ENCODE results near the gene HTD2. TPM values are rescaled to one million over a fixed set of nuclear protein-coding genes. Genes with fewer than 3 reads are reported as not detected.
"Not testable (repeated sequence)": the region's sequence is repeated elsewhere in the genome, so short reads cannot be mapped to it uniquely, and the experiment has no call there.

HTD2 gene
- total RNA-seq, 2 donors from 2014 or later: 12.1 to 14.7 TPM

DNA sequence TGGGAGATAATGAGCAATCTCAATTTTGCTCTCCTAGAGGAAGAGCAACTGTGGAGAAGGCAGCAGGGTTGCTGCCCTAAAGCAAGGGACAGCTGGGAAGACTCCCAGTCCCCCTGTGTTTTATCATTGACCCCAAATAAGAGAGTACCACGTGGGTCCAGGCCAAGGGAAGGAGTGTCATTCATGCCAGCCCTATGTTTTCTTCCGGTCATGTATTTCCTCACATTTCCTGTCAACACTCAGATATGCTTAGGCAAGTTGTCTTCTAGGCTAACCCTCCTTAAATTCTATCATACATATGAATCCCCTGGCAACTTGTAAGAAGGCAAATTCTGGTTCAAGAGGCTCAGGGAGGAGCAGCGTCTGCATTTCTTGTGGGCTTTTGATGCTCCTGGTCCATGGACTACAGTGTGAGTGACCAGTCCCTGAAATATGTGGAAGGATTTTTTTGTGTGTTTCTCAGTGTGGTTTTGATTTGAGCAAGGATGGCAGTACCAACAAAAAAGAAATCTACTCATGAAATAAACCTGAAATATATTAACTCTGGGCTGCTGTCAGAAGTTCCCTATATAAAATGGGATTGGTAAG is 32.2 kb upstream of the HTD2 start:
- DNase-seq (ENCODE audit: low spot score): no peak
- no peaks in the 10 kb centered on the region for H3K9me3 ChIP-seq
- H3K27ac ChIP-seq: no peak overlapping the region
- H3K36me3 ChIP-seq: peaks cover 9% of the 10 kb centered on the region
- H3K27me3 ChIP-seq: no peaks in the 10 kb centered on the region
- H3K4me1 ChIP-seq: peaks cover 0 to 7% of the 10 kb centered on the region in 2 donors
- TF ChIP-seq, protein P1, sequence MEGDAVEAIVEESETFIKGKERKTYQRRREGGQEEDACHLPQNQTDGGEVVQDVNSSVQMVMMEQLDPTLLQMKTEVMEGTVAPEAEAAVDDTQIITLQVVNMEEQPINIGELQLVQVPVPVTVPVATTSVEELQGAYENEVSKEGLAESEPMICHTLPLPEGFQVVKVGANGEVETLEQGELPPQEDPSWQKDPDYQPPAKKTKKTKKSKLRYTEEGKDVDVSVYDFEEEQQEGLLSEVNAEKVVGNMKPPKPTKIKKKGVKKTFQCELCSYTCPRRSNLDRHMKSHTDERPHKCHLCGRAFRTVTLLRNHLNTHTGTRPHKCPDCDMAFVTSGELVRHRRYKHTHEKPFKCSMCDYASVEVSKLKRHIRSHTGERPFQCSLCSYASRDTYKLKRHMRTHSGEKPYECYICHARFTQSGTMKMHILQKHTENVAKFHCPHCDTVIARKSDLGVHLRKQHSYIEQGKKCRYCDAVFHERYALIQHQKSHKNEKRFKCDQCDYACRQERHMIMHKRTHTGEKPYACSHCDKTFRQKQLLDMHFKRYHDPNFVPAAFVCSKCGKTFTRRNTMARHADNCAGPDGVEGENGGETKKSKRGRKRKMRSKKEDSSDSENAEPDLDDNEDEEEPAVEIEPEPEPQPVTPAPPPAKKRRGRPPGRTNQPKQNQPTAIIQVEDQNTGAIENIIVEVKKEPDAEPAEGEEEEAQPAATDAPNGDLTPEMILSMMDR (IDR thresholded peaks at IDR 0.05): no peak
- no peak overlapping the region for H3K4me3 ChIP-seq

DNA sequence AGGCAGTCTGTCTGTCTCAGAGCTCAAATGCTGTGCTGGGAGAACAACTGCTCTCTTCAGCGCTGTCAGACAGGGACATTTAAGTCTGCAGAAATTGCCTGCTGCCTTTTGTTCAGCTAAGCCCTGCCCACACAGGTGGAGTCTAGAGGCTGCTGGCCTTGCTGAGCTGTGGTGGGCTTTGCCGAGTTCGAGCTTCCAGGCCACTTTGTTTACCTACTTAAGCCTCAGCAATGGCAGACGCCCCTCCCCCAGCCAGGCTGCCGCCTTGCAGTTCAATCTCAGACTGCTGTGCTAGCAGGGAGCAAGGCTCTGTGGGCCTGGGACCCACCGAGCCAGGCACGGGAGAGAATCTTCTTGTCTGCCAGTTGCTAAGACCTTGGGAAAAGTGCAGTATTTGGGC is 25.3 kb upstream of the HTD2 start:
- Histone ChIP-seq H3K9me3 (no peaks in the 10 kb centered on the region), H3K4me3 (no peak overlapping the region), H3K27ac (no peak overlapping the region), H3K4me1 (no peaks in the 10 kb centered on the region), H3K27me3 (no peaks in the 10 kb centered on the region), H3K36me3 (peaks cover 8% of the 10 kb centered on the region)
- TF ChIP-seq, protein P1 (IDR thresholded peaks at IDR 0.05): no peak
- DNase-seq (ENCODE audit: low spot score): no peak

DNA sequence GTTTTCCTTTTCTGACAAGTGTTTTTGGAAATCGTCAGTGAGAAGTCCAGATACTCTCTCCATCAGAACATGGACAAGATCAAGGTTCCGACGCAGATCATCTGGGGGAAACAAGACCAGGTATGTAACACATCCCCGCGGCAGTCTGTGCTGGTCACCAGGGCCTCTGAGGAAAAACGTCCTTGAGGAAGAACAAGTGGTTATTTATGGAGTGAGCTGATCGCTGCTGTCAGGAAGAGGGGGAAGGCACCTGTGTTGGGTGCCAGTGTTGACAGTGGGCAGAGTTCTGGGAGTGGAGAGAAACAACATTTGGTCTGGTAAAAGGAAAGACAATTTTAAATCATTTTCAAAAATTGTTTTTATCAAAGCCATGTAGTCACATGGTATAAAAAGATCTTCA is 21.0 kb upstream of the HTD2 start:
- no peak for DNase-seq (ENCODE audit: low spot score)
- H3K27me3 ChIP-seq: no peaks in the 10 kb centered on the region
- H3K36me3 ChIP-seq: peaks cover 12% of the 10 kb centered on the region
- no peak overlapping the region for H3K4me3 ChIP-seq
- H3K9me3 ChIP-seq: no peaks in the 10 kb centered on the region
- TF ChIP-seq, protein P1 (IDR thresholded peaks at IDR 0.05): no peak
- peaks cover 0 to 10% of the 10 kb centered on the region in 2 donors for H3K4me1 ChIP-seq
- H3K27ac ChIP-seq: peak overlapping the region in 1 of 2 donors; percentile 23

GRCh38 chr3:58287354-58287753 is 19.0 kb upstream of the HTD2 start:
- TF ChIP-seq, protein P1 (IDR thresholded peaks at IDR 0.05): no peak
- peaks cover 8% of the 10 kb centered on the region for H3K36me3 ChIP-seq
- DNase-seq (ENCODE audit: low spot score): no peak
- H3K27me3 ChIP-seq: no peaks in the 10 kb centered on the region
- peaks cover 0 to 10% of the 10 kb centered on the region in 2 donors for H3K4me1 ChIP-seq
- no peak overlapping the region for H3K4me3 ChIP-seq
- H3K9me3 ChIP-seq: no peaks in the 10 kb centered on the region
- H3K27ac ChIP-seq: no peak overlapping the region

- no peak for DNase-seq (ENCODE audit: low spot score)
- no peak overlapping the region for H3K27ac ChIP-seq
- TF ChIP-seq, protein P1 (IDR thresholded peaks at IDR 0.05): no peak
- H3K9me3 ChIP-seq: no peaks in the 10 kb centered on the region
- H3K36me3 ChIP-seq: peaks cover 5% of the 10 kb centered on the region
- H3K4me1 ChIP-seq: peaks cover 0 to 10% of the 10 kb centered on the region in 2 donors
- H3K27me3 ChIP-seq: no peaks in the 10 kb centered on the region
- H3K4me3 ChIP-seq: no peak overlapping the region
These were observed 18.1 kb upstream of the HTD2 start for GRCh38 chr3:58288011-58288728.

- H3K9me3 ChIP-seq; H3K36me3 ChIP-seq; H3K27me3 ChIP-seq; H3K4me3 ChIP-seq; H3K4me1 ChIP-seq; H3K27ac ChIP-seq; DNase-seq (ENCODE audit: low spot score): not testable (repeated sequence)
These were observed 17.2 kb upstream of the HTD2 start for GRCh38 chr3:58288964-58289613.

- H3K4me1 ChIP-seq, H3K36me3 ChIP-seq, H3K4me3 ChIP-seq: not testable (repeated sequence)
These were observed 15.9 kb upstream of the HTD2 start for GRCh38 chr3:58290446-58290845.

More at GRCh38 chr3:58290446-58290845, 15.9 kb upstream of the HTD2 start:
- not testable (repeated sequence) for H3K27ac ChIP-seq; H3K9me3 ChIP-seq; DNase-seq (ENCODE audit: low spot score); H3K27me3 ChIP-seq
